Colonic mucosa (tissue), 4 donors: ENCODE results near the gene TSPAN7. TPM values are rescaled to one million over a fixed set of nuclear protein-coding genes. Genes with fewer than 3 reads are reported as not detected.
A peak's percentile ranks its signal among the peaks of the same experiment; 100 is the strongest.

Source experiments
- DNase-seq: peaks from one replicate; pipeline ENCODE4 v3.0.0-alpha.2; 2020
- H3K27ac ChIP-seq: fragments of 200-600 bp; one replicate; pipeline ENCODE4 v1.8.0; 2021
- H3K27me3 ChIP-seq: fragments of 200-600 bp; one replicate; pipeline ENCODE4 v1.8.0; 2021
- H3K36me3 ChIP-seq: fragments of 200-600 bp; one replicate; pipeline ENCODE4 v1.8.0; 2021
- H3K4me1 ChIP-seq: fragments of 200-600 bp; one replicate; pipeline ENCODE4 v1.8.0; 2021; ENCODE audit warnings: mild to moderate bottlenecking
- H3K4me3 ChIP-seq: fragments of 200-600 bp; one replicate; pipeline ENCODE4 v1.8.0; 2021
- H3K9ac ChIP-seq, 2 donors: one replicate each; pipeline ENCODE4 v1.7.0; 2013; ENCODE audit warnings: control low read depth in 2 of 2, low read depth in 2 of 2, low read length in 2 of 2
- H3K9me3 ChIP-seq: fragments of 200-600 bp; one replicate; pipeline ENCODE4 v1.8.0; 2021
- intact Hi-C: fragments of 100-400 bp; cut with DNase I; formaldehyde crosslinking; loops from one replicate; pipeline ENCODE4 v1.14.1; 2022
- total RNA-seq, 2 donors: library from RNA; stranded (reverse); fragmentation: NEBNext Ultra II Directional in 1 of 2; extraction: Animal tissue kit (Norgen Biotek cat#: 25700) in 1 of 2; gene quantifications; one replicate each; pipeline ENCODE4 v1.2.1, GENCODE V29; 2021
- TF ChIP-seq, protein P1 (sequence below): fragments of 200-600 bp; IDR thresholded peaks from one replicate; pipeline ENCODE4 v1.8.0; 2022; ENCODE audit warnings: antibody characterized with exemption, mild to moderate bottlenecking
- donor health status: healthy.
- donor health status: DM: no; HTN: no; CAD: no.
- donor health status: DM: no; HTN: no; CAD: no.

TSPAN7 gene, protein sequence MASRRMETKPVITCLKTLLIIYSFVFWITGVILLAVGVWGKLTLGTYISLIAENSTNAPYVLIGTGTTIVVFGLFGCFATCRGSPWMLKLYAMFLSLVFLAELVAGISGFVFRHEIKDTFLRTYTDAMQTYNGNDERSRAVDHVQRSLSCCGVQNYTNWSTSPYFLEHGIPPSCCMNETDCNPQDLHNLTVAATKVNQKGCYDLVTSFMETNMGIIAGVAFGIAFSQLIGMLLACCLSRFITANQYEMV
- total RNA-seq: 10 to 100 TPM; 66.1 to 91.5 TPM

GRCh38 chrX:38561126-38561868 lies at the start of gene TSPAN7:
TSPAN7 (plus strand) TSS chrX:38561542; CDS start chrX:38561547, 5 bp downstream.
- intact Hi-C loops: no loop called here
- no peaks in the 10 kb centered on the region for H3K9me3 ChIP-seq
- H3K9ac ChIP-seq: peak within 1 kb of the TSS; percentile 51 to 81

DNA sequence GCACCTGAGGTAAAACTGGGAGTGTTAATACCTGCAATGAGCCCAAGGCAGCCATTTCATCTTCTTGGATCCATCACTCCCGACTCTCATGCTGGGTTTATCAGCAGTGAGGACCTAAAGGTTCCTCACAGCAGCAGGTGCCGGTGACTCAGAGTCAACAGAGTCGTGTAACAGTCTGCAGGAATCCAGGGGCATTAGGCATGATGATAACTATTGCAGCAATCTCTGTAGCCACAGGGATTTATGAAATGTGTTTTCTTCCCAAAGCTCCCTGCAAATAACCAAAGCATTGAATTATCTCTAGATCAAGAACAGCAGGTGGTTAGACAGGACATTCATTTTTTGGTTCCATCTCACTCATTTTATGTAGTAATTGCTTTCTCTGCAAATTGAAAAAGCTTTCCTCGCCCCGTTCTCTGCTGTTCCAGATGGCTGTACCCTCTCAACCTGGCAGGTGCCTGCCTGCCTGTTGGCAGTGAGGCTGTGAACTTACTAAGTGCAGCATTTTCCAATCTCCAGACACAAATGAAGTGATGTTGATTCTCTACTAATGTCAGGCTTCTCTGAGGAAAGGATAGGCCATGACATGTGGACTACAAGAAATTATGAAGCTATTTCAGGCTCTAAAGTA lies 48.1 kb upstream of the TSPAN7 start:
- H3K27me3 ChIP-seq: no peaks in the 10 kb centered on the region
- intact Hi-C loops: no loop called here
- DNase-seq: no peak
- TF ChIP-seq, protein P1, sequence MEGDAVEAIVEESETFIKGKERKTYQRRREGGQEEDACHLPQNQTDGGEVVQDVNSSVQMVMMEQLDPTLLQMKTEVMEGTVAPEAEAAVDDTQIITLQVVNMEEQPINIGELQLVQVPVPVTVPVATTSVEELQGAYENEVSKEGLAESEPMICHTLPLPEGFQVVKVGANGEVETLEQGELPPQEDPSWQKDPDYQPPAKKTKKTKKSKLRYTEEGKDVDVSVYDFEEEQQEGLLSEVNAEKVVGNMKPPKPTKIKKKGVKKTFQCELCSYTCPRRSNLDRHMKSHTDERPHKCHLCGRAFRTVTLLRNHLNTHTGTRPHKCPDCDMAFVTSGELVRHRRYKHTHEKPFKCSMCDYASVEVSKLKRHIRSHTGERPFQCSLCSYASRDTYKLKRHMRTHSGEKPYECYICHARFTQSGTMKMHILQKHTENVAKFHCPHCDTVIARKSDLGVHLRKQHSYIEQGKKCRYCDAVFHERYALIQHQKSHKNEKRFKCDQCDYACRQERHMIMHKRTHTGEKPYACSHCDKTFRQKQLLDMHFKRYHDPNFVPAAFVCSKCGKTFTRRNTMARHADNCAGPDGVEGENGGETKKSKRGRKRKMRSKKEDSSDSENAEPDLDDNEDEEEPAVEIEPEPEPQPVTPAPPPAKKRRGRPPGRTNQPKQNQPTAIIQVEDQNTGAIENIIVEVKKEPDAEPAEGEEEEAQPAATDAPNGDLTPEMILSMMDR: no peak
- H3K36me3 ChIP-seq: no peaks in the 10 kb centered on the region
- no peaks in the 10 kb centered on the region for H3K4me1 ChIP-seq
- no peak overlapping the region for H3K27ac ChIP-seq
- no peak overlapping the region for H3K4me3 ChIP-seq
- no peaks in the 10 kb centered on the region for H3K9me3 ChIP-seq
- no peak overlapping the region for H3K9ac ChIP-seq

More at GRCh38 chrX:38561126-38561868, at the start of gene TSPAN7:
- Histone ChIP-seq H3K27ac (no peak within 1 kb of the TSS), H3K27me3 (no peaks in the 10 kb centered on the region), H3K4me3 (peak within 1 kb of the TSS; percentile 46), H3K36me3 (no peaks in the 10 kb centered on the region), H3K4me1 (no peaks in the 10 kb centered on the region)
- TF ChIP-seq, protein P1: no peak
- peak; percentile 82 for DNase-seq

GRCh38 chrX:38514016-38514854 lies 47.1 kb upstream of the TSPAN7 start:
- Histone ChIP-seq H3K4me1 (no peaks in the 10 kb centered on the region), H3K36me3 (no peaks in the 10 kb centered on the region), H3K27me3 (no peaks in the 10 kb centered on the region), H3K4me3 (no peak overlapping the region), H3K9me3 (no peaks in the 10 kb centered on the region), H3K9ac (no peak overlapping the region), H3K27ac (no peak overlapping the region)
- DNase-seq: no peak
- TF ChIP-seq, protein P1: no peak
- intact Hi-C loops: no loop called here

DNA sequence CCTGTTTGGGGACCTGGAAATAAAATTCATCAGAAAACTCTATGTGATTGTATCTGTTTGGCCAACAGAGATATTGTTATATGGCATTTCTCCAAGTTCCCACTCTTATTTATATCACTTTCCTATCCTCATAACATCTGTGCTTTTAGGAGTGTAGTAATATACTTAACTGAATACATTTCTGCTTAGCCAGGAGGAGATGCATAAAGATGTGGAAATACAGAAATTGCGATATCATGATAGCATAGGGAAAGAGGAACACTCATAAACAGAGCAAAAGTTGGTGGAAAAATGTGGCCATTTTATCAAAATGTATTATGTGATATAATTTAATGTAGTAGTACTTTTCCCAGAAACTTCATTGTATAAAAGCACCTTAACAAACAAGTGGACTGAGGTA lies 46.1 kb upstream of the TSPAN7 start:
- intact Hi-C loops: no loop called here
- H3K4me3 ChIP-seq: no peak overlapping the region
- no peak overlapping the region for H3K9ac ChIP-seq
- H3K9me3 ChIP-seq: no peaks in the 10 kb centered on the region
- no peaks in the 10 kb centered on the region for H3K36me3 ChIP-seq
- no peak overlapping the region for H3K27ac ChIP-seq
- no peaks in the 10 kb centered on the region for H3K27me3 ChIP-seq
- DNase-seq: no peak
- H3K4me1 ChIP-seq: no peaks in the 10 kb centered on the region
- TF ChIP-seq, protein P1: no peak

- intact Hi-C loops: no loop called here
- Histone ChIP-seq H3K9me3 (no peaks in the 10 kb centered on the region), H3K4me3 (no peak overlapping the region), H3K36me3 (no peaks in the 10 kb centered on the region), H3K9ac (no peak overlapping the region), H3K27ac (no peak overlapping the region), H3K27me3 (no peaks in the 10 kb centered on the region), H3K4me1 (no peaks in the 10 kb centered on the region)
- DNase-seq: no peak
- TF ChIP-seq, protein P1: no peak
Measured at GRCh38 chrX:38516196-38516774, 45.1 kb upstream of the TSPAN7 start.
